OCI-LY3 (cell line): ENCODE results near the gene MICALL2.
"Not testable (repeated sequence)": the region's sequence is repeated elsewhere in the genome, so short reads cannot be mapped to it uniquely, and the experiment has no call there.

Source experiments
- H2AFZ ChIP-seq: fragments of 200-600, 300-600 bp; shearing (Covaris generic); 2 replicates; pipeline ENCODE4 v1.6.0; 2014; ENCODE audit warnings: antibody characterized with exemption, low read depth, low read length
- H3K27ac ChIP-seq: fragments of 200-600, 300-600 bp; sonication (generic); 2 replicates; pipeline ENCODE4 v1.5.1; 2014; ENCODE audit warnings: mild to moderate bottlenecking, low read length, moderate library complexity, mixed read lengths
- H3K27me3 ChIP-seq: fragments of 200-600, 300-600 bp; sonication (generic); 2 replicates; pipeline ENCODE4 v1.6.1; 2014; ENCODE audit warnings: low read depth, low read length, mixed read lengths
- H3K36me3 ChIP-seq: fragments of 200-600, 300-600 bp; sonication (generic); replicated peaks from 2 replicates; pipeline ENCODE3; 2014; ENCODE audit warnings: low read depth, low read length, mixed read lengths
- H3K4me1 ChIP-seq: fragments of 300-600, 200-600 bp; sonication (generic); 2 replicates; pipeline ENCODE4 v1.6.1; 2014; ENCODE audit warnings: low read length, mixed read lengths
- H3K4me2 ChIP-seq: fragments of 200-600, 300-600 bp; sonication (generic); 2 replicates; pipeline ENCODE4 v1.6.1; 2014; ENCODE audit warnings: low read length, mixed read lengths
- H3K4me3 ChIP-seq: fragments of 300-600, 200-600 bp; sonication (generic); 2 replicates; pipeline ENCODE4 v1.5.1; 2014; ENCODE audit warnings: antibody characterized with exemption, mild to moderate bottlenecking, low read length, moderate library complexity
- H3K79me2 ChIP-seq: fragments of 300-600, 200-600 bp; shearing (Covaris generic); 2 replicates; pipeline ENCODE4 v1.6.1; 2014; ENCODE audit warnings: mild to moderate bottlenecking, low read length, mixed read lengths
- H3K9ac ChIP-seq: fragments of 300-600, 200-600 bp; shearing (Covaris generic); 2 replicates; pipeline ENCODE4 v1.6.0; 2014; ENCODE audit warnings: mild to moderate bottlenecking, low read length, moderate library complexity
- H3K9me3 ChIP-seq: fragments of 200-600, 300-600 bp; shearing (Covaris generic); 2 replicates; pipeline ENCODE4 v1.6.1; 2014; ENCODE audit warnings: low read length, mixed read lengths; ENCODE audit not compliant: insufficient read depth
- H4K20me1 ChIP-seq: fragments of 200-600, 300-600 bp; sonication (generic); 2 replicates; pipeline ENCODE4 v1.6.1; 2016; ENCODE audit warnings: low read length, mixed read lengths; ENCODE audit not compliant: insufficient read depth
- EZH2phosphoT487 ChIP-seq: fragments of 200-600 bp; shearing (Covaris generic); IDR thresholded peaks from 2 replicates; pipeline ENCODE4 v1.6.1; 2018; ENCODE audit warnings: antibody characterized with exemption, mixed run types, low read depth
- TF ChIP-seq, protein P1 (sequence below): fragments of 200-600, 300-600 bp; sonication (generic); IDR thresholded peaks from 2 replicates; pipeline ENCODE4 v1.5.1; 2014; ENCODE audit warnings: antibody characterized with exemption, low read length, low read depth

MICALL2 gene

GRCh38 chr7:1444214-1444924 lies 14.9 kb downstream of the MICALL2 start:
- Histone ChIP-seq H3K4me1 (no peaks in the 10 kb centered on the region), H3K36me3 (no peaks in the 10 kb centered on the region), H3K27ac (no peak overlapping the region), H2AFZ (no peak overlapping the region), H3K9me3 (no peaks in the 10 kb centered on the region), H4K20me1 (no peaks in the 10 kb centered on the region), H3K4me3 (no peak overlapping the region), H3K79me2 (no peaks in the 10 kb centered on the region), H3K9ac (no peak overlapping the region), H3K4me2 (no peak overlapping the region), H3K27me3 (no peaks in the 10 kb centered on the region)
- TF ChIP-seq, protein P1, sequence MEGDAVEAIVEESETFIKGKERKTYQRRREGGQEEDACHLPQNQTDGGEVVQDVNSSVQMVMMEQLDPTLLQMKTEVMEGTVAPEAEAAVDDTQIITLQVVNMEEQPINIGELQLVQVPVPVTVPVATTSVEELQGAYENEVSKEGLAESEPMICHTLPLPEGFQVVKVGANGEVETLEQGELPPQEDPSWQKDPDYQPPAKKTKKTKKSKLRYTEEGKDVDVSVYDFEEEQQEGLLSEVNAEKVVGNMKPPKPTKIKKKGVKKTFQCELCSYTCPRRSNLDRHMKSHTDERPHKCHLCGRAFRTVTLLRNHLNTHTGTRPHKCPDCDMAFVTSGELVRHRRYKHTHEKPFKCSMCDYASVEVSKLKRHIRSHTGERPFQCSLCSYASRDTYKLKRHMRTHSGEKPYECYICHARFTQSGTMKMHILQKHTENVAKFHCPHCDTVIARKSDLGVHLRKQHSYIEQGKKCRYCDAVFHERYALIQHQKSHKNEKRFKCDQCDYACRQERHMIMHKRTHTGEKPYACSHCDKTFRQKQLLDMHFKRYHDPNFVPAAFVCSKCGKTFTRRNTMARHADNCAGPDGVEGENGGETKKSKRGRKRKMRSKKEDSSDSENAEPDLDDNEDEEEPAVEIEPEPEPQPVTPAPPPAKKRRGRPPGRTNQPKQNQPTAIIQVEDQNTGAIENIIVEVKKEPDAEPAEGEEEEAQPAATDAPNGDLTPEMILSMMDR: no peak
- TF ChIP-seq EZH2phosphoT487: no peak

DNA sequence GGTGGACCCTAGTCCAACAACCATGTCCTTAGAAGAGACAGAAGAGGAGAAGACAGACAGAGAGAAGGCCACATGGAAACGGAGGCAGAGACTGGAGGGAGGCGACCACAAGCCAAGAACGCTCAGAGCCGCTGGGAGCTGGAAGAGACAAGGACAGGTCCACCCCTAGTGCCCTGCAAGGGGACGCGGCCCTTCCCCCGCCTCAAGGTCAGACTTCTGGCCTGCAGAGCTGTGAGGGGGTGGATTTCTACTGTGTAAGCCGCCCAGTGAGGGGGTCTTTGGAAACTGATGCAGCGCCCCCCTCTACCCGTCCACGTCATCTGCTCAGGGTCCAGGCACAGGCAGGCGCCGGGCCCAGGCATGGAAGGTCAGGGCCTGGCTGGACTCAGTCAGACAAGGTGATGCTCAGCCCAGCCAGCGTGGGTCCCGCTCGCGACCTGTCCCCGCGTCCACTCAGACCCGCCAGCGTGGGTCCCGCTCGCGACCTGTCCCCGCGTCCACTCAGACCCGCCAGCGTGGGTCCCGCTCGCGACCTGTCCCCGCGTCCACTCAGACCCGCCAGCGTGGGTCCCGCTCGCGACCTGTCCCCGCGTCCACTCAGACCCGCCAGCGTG lies 15.6 kb downstream of the MICALL2 start:
- not testable (repeated sequence) for H4K20me1 ChIP-seq, H3K36me3 ChIP-seq

GRCh38 chr7:1442355-1443124 lies 16.7 kb downstream of the MICALL2 start:
- Histone ChIP-seq H2AFZ (no peak overlapping the region), H3K4me1 (no peaks in the 10 kb centered on the region), H4K20me1 (no peaks in the 10 kb centered on the region), H3K36me3 (no peaks in the 10 kb centered on the region), H3K27me3 (no peaks in the 10 kb centered on the region), H3K4me2 (no peak overlapping the region), H3K27ac (no peak overlapping the region), H3K9ac (no peak overlapping the region), H3K4me3 (no peak overlapping the region), H3K9me3 (no peaks in the 10 kb centered on the region), H3K79me2 (no peaks in the 10 kb centered on the region)
- no peak for TF ChIP-seq EZH2phosphoT487
- TF ChIP-seq, protein P1: no peak

More for the DNA sequence above, 15.6 kb downstream of the MICALL2 start:
- H3K4me3 ChIP-seq, H3K4me2 ChIP-seq, H3K9me3 ChIP-seq, H3K79me2 ChIP-seq, H3K4me1 ChIP-seq, H3K9ac ChIP-seq, H3K27ac ChIP-seq, H3K27me3 ChIP-seq, H2AFZ ChIP-seq: not testable (repeated sequence)

DNA sequence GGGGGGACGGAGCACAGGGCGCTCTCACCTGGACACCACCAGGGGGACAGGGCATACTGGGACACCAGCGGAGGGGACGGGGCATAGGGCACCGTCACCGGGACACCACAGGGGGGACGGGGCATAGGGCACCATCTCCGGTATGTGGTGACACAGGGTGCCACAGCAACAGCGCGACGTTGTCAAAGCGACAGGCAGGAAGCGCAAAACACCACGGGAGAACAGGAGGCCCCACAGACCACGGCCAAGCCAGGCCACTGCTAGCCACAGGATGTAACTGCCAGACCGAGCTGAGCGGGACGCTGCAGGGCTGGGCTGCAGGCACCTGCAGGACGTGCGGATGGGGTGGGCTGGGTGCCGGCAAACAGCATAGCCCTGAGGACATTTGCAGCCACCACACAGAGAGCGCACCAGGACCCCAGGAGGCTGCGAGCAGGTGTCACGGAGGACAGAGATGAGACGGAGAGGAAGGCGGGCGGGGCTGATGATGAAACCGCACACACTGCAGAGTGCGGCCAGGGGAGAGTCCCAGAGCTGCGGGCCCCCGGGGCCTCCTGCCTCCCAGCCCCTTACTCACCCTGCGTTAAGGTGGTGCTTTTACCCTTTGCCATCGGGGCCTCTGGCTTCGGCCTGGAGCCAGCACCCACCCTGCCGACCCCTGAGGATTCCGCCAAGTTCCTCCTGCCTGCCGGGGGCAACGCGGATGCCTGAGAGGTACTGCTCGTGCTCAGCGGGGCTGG lies 17.5 kb downstream of the MICALL2 start:
- no peak overlapping the region for H3K4me2 ChIP-seq
- H2AFZ ChIP-seq: no peak overlapping the region
- H3K9me3 ChIP-seq: no peaks in the 10 kb centered on the region
- H3K79me2 ChIP-seq: no peaks in the 10 kb centered on the region
- H3K36me3 ChIP-seq: no peaks in the 10 kb centered on the region
- no peaks in the 10 kb centered on the region for H4K20me1 ChIP-seq
- H3K27me3 ChIP-seq: no peaks in the 10 kb centered on the region
- H3K4me3 ChIP-seq: no peak overlapping the region
- H3K27ac ChIP-seq: no peak overlapping the region
- TF ChIP-seq, protein P1: no peak
- no peak for TF ChIP-seq EZH2phosphoT487
- H3K4me1 ChIP-seq: no peaks in the 10 kb centered on the region
- H3K9ac ChIP-seq: no peak overlapping the region
